Tibial nerve (tissue), 4 donors: Measurements from ENCODE around the gene CALD1. TPM values are rescaled to one million over a fixed set of nuclear protein-coding genes. Genes with fewer than 3 reads are reported as not detected.

Source experiments
- DNase-seq, 2 donors: peaks; one replicate each; pipeline ENCODE4 v3.0.0-alpha.2; 2019; ENCODE audit warnings: low spot score in 2 of 2
- H3K27ac ChIP-seq, 4 donors: fragments of 200-600 bp; sonication (generic) in 3 of 4; one replicate each; pipeline ENCODE4 v1.5.1; 2017 to 2019; ENCODE audit warnings: mild to moderate bottlenecking in 1 of 4
- H3K27me3 ChIP-seq, 2 donors: fragments of 200-600 bp; sonication (generic) in 1 of 2; one replicate each; pipeline versions ENCODE4 v1.5.1 to v1.6.0; 2017 to 2019
- H3K36me3 ChIP-seq, 3 donors: fragments of 200-600 bp; sonication (generic); one replicate each; pipeline ENCODE4 v1.5.1; 2018 to 2019
- H3K4me1 ChIP-seq, 4 donors: fragments of 200-600 bp; sonication (generic) in 3 of 4; one replicate each; pipeline ENCODE4 v1.5.1; 2017 to 2019
- H3K4me3 ChIP-seq, 4 donors: fragments of 200-600 bp; sonication (generic) in 3 of 4; one replicate each; pipeline ENCODE4 v1.5.1; 2017 to 2019; ENCODE audit warnings: mild to moderate bottlenecking in 1 of 4, moderate library complexity in 1 of 4
- H3K9me3 ChIP-seq, 4 donors: fragments of 200-600 bp; sonication (generic) in 3 of 4; one replicate each; pipeline ENCODE4 v1.5.1; 2017 to 2019
- CTCF ChIP-seq, 5 experiments: fragments of 200-600 bp in 3 of 5; fragments of 450-650 bp in 2 of 5; sonication (generic) in 3 of 5; IDR thresholded peaks; one replicate each; pipeline ENCODE4 v1.5.1; 2016 to 2019; ENCODE audit warnings: antibody characterized with exemption in 5 of 5, mild to moderate bottlenecking in 3 of 5, moderate library complexity in 2 of 5
- EP300 ChIP-seq, 2 donors: sonication (generic); formaldehyde crosslinking; IDR thresholded peaks; one replicate each; pipeline ENCODE4 v1.6.1; 2017; ENCODE audit warnings: antibody characterized with exemption in 2 of 2, mild to moderate bottlenecking in 1 of 2
- POLR2A ChIP-seq, 2 donors: fragments of 450-650 bp; IDR thresholded peaks; one replicate each; pipeline ENCODE4 v1.6.1; 2017; ENCODE audit warnings: antibody characterized with exemption in 2 of 2, mild to moderate bottlenecking in 2 of 2, moderate library complexity in 2 of 2
- WGBS, 2 donors: methylation state at CpG; one replicate each; pipeline ENCODE4 v1.1.5; 2018; 5-methylcytosine and 5-hydroxymethylcytosine counted together
- total RNA-seq, 4 donors: library from RNA; depleted of rRNA; stranded (reverse); fragments of >200 nt; gene quantifications; one replicate each; pipeline ENCODE4 v1.1.0, GENCODE V29; 2016

The CALD1 gene
- total RNA-seq, 4 donors from 2014 or later = 320 to 870 (median 433) TPM

- 39 to 49% methylated on average over 3 of the region's 3 CpGs for WGBS, 2 donors
- DNase-seq = no peak
- H3K4me1 ChIP-seq = peaks cover 0 to 41% (median 2%) of the 10 kb centered on the region in 4 donors
- H3K36me3 ChIP-seq = no peaks in the 10 kb centered on the region
- no peaks in the 10 kb centered on the region for H3K27me3 ChIP-seq
- no peak overlapping the region for H3K4me3 ChIP-seq
- no peaks in the 10 kb centered on the region for H3K9me3 ChIP-seq
- no peak for TF ChIP-seq EP300 (IDR thresholded peaks at IDR 0.05)
- no peak for TF ChIP-seq POLR2A (IDR thresholded peaks at IDR 0.05)
- no peak for TF ChIP-seq CTCF (IDR thresholded peaks at IDR 0.05)
- peak overlapping the region; percentile 41 to 87 (median 68) for H3K27ac ChIP-seq
These were observed 37.4 kb upstream of the CALD1 start for GRCh38 chr7:134741907-134742635.

- no peak for DNase-seq
- no peaks in the 10 kb centered on the region for H3K27me3 ChIP-seq
- peaks cover 0 to 41% (median 2%) of the 10 kb centered on the region in 4 donors for H3K4me1 ChIP-seq
- H3K9me3 ChIP-seq = no peaks in the 10 kb centered on the region
- peak overlapping the region; percentile 41 to 87 (median 68) for H3K27ac ChIP-seq
- no peaks in the 10 kb centered on the region for H3K36me3 ChIP-seq
- 35 to 41% methylated on average over 2 of the region's 2 CpGs for WGBS, 2 donors
- TF ChIP-seq POLR2A (IDR thresholded peaks at IDR 0.05) (no peak), EP300 (IDR thresholded peaks at IDR 0.05) (no peak), CTCF (IDR thresholded peaks at IDR 0.05) (no peak)
- H3K4me3 ChIP-seq = no peak overlapping the region
These were observed 36.6 kb upstream of the CALD1 start for GRCh38 chr7:134742688-134743350.

GRCh38 chr7:134744569-134744968 lies 34.9 kb upstream of the CALD1 start:
- H3K4me1 ChIP-seq = peaks cover 0 to 38% (median 2%) of the 10 kb centered on the region in 4 donors
- no peak overlapping the region for H3K4me3 ChIP-seq
- H3K27me3 ChIP-seq = no peaks in the 10 kb centered on the region
- H3K27ac ChIP-seq = peak overlapping the region in 3 of 4 donors; percentile 11 to 87 (median 66)
- no peaks in the 10 kb centered on the region for H3K9me3 ChIP-seq
- DNase-seq = no peak
- TF ChIP-seq POLR2A (IDR thresholded peaks at IDR 0.05) (no peak), EP300 (IDR thresholded peaks at IDR 0.05) (no peak), CTCF (IDR thresholded peaks at IDR 0.05) (no peak)
- WGBS, 2 donors = 65 to 76% methylated on average over 3 of the region's 3 CpGs
- H3K36me3 ChIP-seq = no peaks in the 10 kb centered on the region

- no peaks in the 10 kb centered on the region for H3K27me3 ChIP-seq
- H3K9me3 ChIP-seq = no peaks in the 10 kb centered on the region
- peaks cover 0 to 23% (median under 1%) of the 10 kb centered on the region in 4 donors for H3K4me1 ChIP-seq
- no peak for TF ChIP-seq CTCF (IDR thresholded peaks at IDR 0.05)
- TF ChIP-seq POLR2A (IDR thresholded peaks at IDR 0.05) = no peak
- TF ChIP-seq EP300 (IDR thresholded peaks at IDR 0.05) = no peak
- peak overlapping the region in 1 of 4 donors; percentile 8 for H3K27ac ChIP-seq
- DNase-seq = no peak
- 92 to 93% methylated on average over 5 of the region's 5 CpGs for WGBS, 2 donors
- H3K4me3 ChIP-seq = no peak overlapping the region
- H3K36me3 ChIP-seq = no peaks in the 10 kb centered on the region
These were observed 32.1 kb upstream of the CALD1 start for GRCh38 chr7:134747326-134747725.
